Neural crest cell (in vitro differentiated cells): Measurements from ENCODE around the gene TMEM190. TPM values are rescaled to one million over a fixed set of nuclear protein-coding genes. Genes with fewer than 3 reads are reported as not detected.
"Not testable (repeated sequence)": the region's sequence is repeated elsewhere in the genome, so short reads cannot be mapped to it uniquely, and the experiment has no call there.

Experiments
- DNase-seq: peaks from one replicate; pipeline ENCODE4 v3.0.0; 2021; ENCODE audit warnings: low read depth, mixed read lengths, low spot score
- H3K27ac Mint-ChIP-seq: one replicate; pipeline ENCODE4 v1.8.0; 2021; ENCODE audit warnings: mild to moderate bottlenecking, mixed read lengths; ENCODE audit not compliant: unreplicated experiment
- H3K27me3 Mint-ChIP-seq: 2 replicates; pipeline ENCODE4 v1.8.0; 2021; ENCODE audit warnings: low read depth, mild to moderate bottlenecking, mixed read lengths
- H3K36me3 Mint-ChIP-seq: 2 replicates; pipeline ENCODE4 v1.8.0; 2021; ENCODE audit warnings: low read depth, mild to moderate bottlenecking, mixed read lengths
- H3K4me1 Mint-ChIP-seq: 2 replicates; pipeline ENCODE4 v1.8.0; 2021; ENCODE audit warnings: mixed read lengths
- H3K4me3 Mint-ChIP-seq: one replicate; pipeline ENCODE4 v1.8.0; 2021; ENCODE audit warnings: mild to moderate bottlenecking, mixed read lengths
- H3K9me3 Mint-ChIP-seq: 2 replicates; pipeline ENCODE4 v1.8.0; 2021; ENCODE audit warnings: mixed read lengths
- CTCF ChIP-seq: fragments of 200-600 bp; sonication (generic); conservative IDR thresholded peaks from 2 replicates; pipeline ENCODE4 v1.5.0; 2021; ENCODE audit warnings: antibody characterized with exemption, mild to moderate bottlenecking
- long read RNA-seq: library from polyadenylated mRNA; unstranded; transcript quantifications from one replicate; pipeline ENCODE4 v2.0.0, GENCODE V29; 2020
- total RNA-seq: library from RNA; stranded (reverse); gene quantifications from 2 replicates; pipeline ENCODE4 v1.2.1, GENCODE V29; 2021

Gene TMEM190
- not detected in 2 replicates for total RNA-seq
- long read RNA-seq, result 0 reads

GRCh38 chr19:55376241-55376933 lies at the start of gene TMEM190:
Gene TMEM190 (plus strand): TSS chr19:55376826. CDS start chr19:55376854, 28 bp downstream.
- no peak for TF ChIP-seq CTCF
- H3K36me3 Mint-ChIP-seq, result no peaks in the 10 kb centered on the region
- H3K4me1 Mint-ChIP-seq, result peaks cover 16% of the 10 kb centered on the region
- no peak within 1 kb of the TSS for H3K27ac Mint-ChIP-seq
- no peaks in the 10 kb centered on the region for H3K9me3 Mint-ChIP-seq
- peaks cover 54% of the 10 kb centered on the region for H3K27me3 Mint-ChIP-seq
- no peak for DNase-seq
- H3K4me3 Mint-ChIP-seq, result peak within 1 kb of the TSS; percentile 55

GRCh38 chr19:55328774-55329318 lies 47.8 kb upstream of the TMEM190 start:
- not testable (repeated sequence) for H3K36me3 Mint-ChIP-seq, H3K27me3 Mint-ChIP-seq, H3K27ac Mint-ChIP-seq, DNase-seq, H3K4me3 Mint-ChIP-seq, H3K4me1 Mint-ChIP-seq, H3K9me3 Mint-ChIP-seq

GRCh38 chr19:55329791-55330190 lies 46.8 kb upstream of the TMEM190 start:
- H3K36me3 Mint-ChIP-seq, H3K4me3 Mint-ChIP-seq, H3K9me3 Mint-ChIP-seq, H3K27me3 Mint-ChIP-seq, DNase-seq, H3K4me1 Mint-ChIP-seq, H3K27ac Mint-ChIP-seq: not testable (repeated sequence)

- H3K4me1 Mint-ChIP-seq, result peaks cover 7% of the 10 kb centered on the region
- H3K27me3 Mint-ChIP-seq, result peaks cover 2% of the 10 kb centered on the region
- H3K36me3 Mint-ChIP-seq, result no peaks in the 10 kb centered on the region
- TF ChIP-seq CTCF, result no peak
- no peak overlapping the region for H3K27ac Mint-ChIP-seq
- H3K9me3 Mint-ChIP-seq, result no peaks in the 10 kb centered on the region
- no peak overlapping the region for H3K4me3 Mint-ChIP-seq
- DNase-seq, result no peak
These were observed 42.8 kb upstream of the TMEM190 start for GRCh38 chr19:55333870-55334269.

GRCh38 chr19:55336101-55336500 lies 40.5 kb upstream of the TMEM190 start:
- Mint-ChIP-seq H3K4me1 (peaks cover 18% of the 10 kb centered on the region), H3K27ac (no peak overlapping the region), H3K4me3 (no peak overlapping the region), H3K36me3 (no peaks in the 10 kb centered on the region), H3K9me3 (no peaks in the 10 kb centered on the region), H3K27me3 (peaks cover 7% of the 10 kb centered on the region)
- no peak for DNase-seq
- TF ChIP-seq CTCF, result no peak

- peak; percentile 100 for DNase-seq
- H3K4me1 Mint-ChIP-seq, result peaks cover 25% of the 10 kb centered on the region
- H3K4me3 Mint-ChIP-seq, result peak within 1 kb of the TSS; percentile 98
- peak within 1 kb of the TSS; percentile 96 for H3K27ac Mint-ChIP-seq
- no peaks in the 10 kb centered on the region for H3K9me3 Mint-ChIP-seq
- TF ChIP-seq CTCF, result peak; percentile 45
- peaks cover 7% of the 10 kb centered on the region for H3K27me3 Mint-ChIP-seq
- H3K36me3 Mint-ChIP-seq, result no peaks in the 10 kb centered on the region
These were observed 37.3 kb upstream of the TMEM190 start, which contains the start of gene KMT5C for GRCh38 chr19:55339105-55339888. Gene KMT5C (plus strand): TSS chr19:55339876. CDS start chr19:55341937, 2,061 bp downstream.
